ENCODE data around the gene GRAMD1B. TPM values are rescaled to one million over a fixed set of nuclear protein-coding genes. Genes with fewer than 3 reads are reported as not detected.

GRAMD1B gene
- total RNA-seq, 4 donors from 2014 or later = 2.2 to 4.0 (median 3.5) TPM

GRCh38 chr11:123587044-123587443, 157.0 kb downstream of the GRAMD1B start:
- Histone ChIP-seq H3K27ac (replicated peaks in 1 of 4) (no peak overlapping the region), H3K36me3 (peaks cover 0 to 13% (median 0%) of the 10 kb centered on the region in 4 donors), H3K4me1 (peaks cover 0 to 10% (median 9%) of the 10 kb centered on the region in 4 donors), H3K4me3 (no peak overlapping the region), H3K9me3 (no peaks in the 10 kb centered on the region), H3K27me3 (peaks cover 0 to 5% (median 0%) of the 10 kb centered on the region in 4 donors)
- TF ChIP-seq EP300 (IDR thresholded peaks at IDR 0.05) = no peak
- no peak for TF ChIP-seq POLR2A (IDR thresholded peaks at IDR 0.05; ENCODE audit: low read depth)
- TF ChIP-seq POLR2AphosphoS5 (IDR thresholded peaks at IDR 0.05) = no peak
- TF ChIP-seq CTCF (IDR thresholded peaks at IDR 0.05) = no peak
- intact Hi-C loops (cut with DNase I) = no loop called here
- WGBS = 100% methylated on average over 2 of the region's 2 CpGs
- DNase-seq (ENCODE audit: extremely low spot score) = no peak

GRCh38 chr11:123587559-123587958, 157.5 kb downstream of the GRAMD1B start:
- intact Hi-C loops (cut with DNase I) = no loop called here
- no peaks in the 10 kb centered on the region for H3K9me3 ChIP-seq
- 93% methylated on average over 6 of the region's 6 CpGs for WGBS
- peaks cover 0 to 14% (median 0%) of the 10 kb centered on the region in 4 donors for H3K36me3 ChIP-seq
- no peak for DNase-seq (ENCODE audit: extremely low spot score)
- H3K27me3 ChIP-seq = no peaks in the 10 kb centered on the region
- H3K27ac ChIP-seq (replicated peaks in 1 of 4) = no peak overlapping the region
- H3K4me1 ChIP-seq = peaks cover 0 to 10% (median 9%) of the 10 kb centered on the region in 4 donors
- TF ChIP-seq CTCF (IDR thresholded peaks at IDR 0.05) (no peak), POLR2A (IDR thresholded peaks at IDR 0.05; ENCODE audit: low read depth) (no peak), POLR2AphosphoS5 (IDR thresholded peaks at IDR 0.05) (no peak), EP300 (IDR thresholded peaks at IDR 0.05) (no peak)
- H3K4me3 ChIP-seq = no peak overlapping the region

GRCh38 chr11:123588117-123588863, 158.2 kb downstream of the GRAMD1B start:
- intact Hi-C loops (cut with DNase I) = no loop called here
- Histone ChIP-seq H3K36me3 (peaks cover 0 to 14% (median 0%) of the 10 kb centered on the region in 4 donors), H3K27me3 (no peaks in the 10 kb centered on the region), H3K27ac (replicated peaks in 1 of 4) (no peak overlapping the region), H3K4me3 (no peak overlapping the region), H3K9me3 (no peaks in the 10 kb centered on the region), H3K4me1 (peaks cover 0 to 10% (median 9%) of the 10 kb centered on the region in 4 donors)
- no peak for DNase-seq (ENCODE audit: extremely low spot score)
- WGBS = 94% methylated on average over 14 of the region's 14 CpGs
- TF ChIP-seq EP300 (IDR thresholded peaks at IDR 0.05) (no peak), POLR2AphosphoS5 (IDR thresholded peaks at IDR 0.05) (no peak), POLR2A (IDR thresholded peaks at IDR 0.05; ENCODE audit: low read depth) (no peak), CTCF (IDR thresholded peaks at IDR 0.05) (no peak)

- DNase-seq (ENCODE audit: extremely low spot score) = no peak
- Histone ChIP-seq H3K36me3 (peaks cover 0 to 14% (median 0%) of the 10 kb centered on the region in 4 donors), H3K4me1 (peaks cover 0 to 10% (median 9%) of the 10 kb centered on the region in 4 donors), H3K4me3 (no peak overlapping the region), H3K9me3 (no peaks in the 10 kb centered on the region), H3K27me3 (no peaks in the 10 kb centered on the region), H3K27ac (replicated peaks in 1 of 4) (no peak overlapping the region)
- intact Hi-C loops (cut with DNase I) = no loop called here
- TF ChIP-seq POLR2AphosphoS5 (IDR thresholded peaks at IDR 0.05) = no peak
- TF ChIP-seq EP300 (IDR thresholded peaks at IDR 0.05) = no peak
- no peak for TF ChIP-seq CTCF (IDR thresholded peaks at IDR 0.05)
- no peak for TF ChIP-seq POLR2A (IDR thresholded peaks at IDR 0.05; ENCODE audit: low read depth)
- WGBS = 97% methylated on average over 5 of the region's 5 CpGs
Observed at GRCh38 chr11:123588864-123589262, 158.8 kb downstream of the GRAMD1B start.
